Fibroblast of skin of left quadriceps (primary cell): ENCODE measurements around the gene LANCL3.
"Not testable (repeated sequence)": the region's sequence is repeated elsewhere in the genome, so short reads cannot be mapped to it uniquely, and the experiment has no call there.

Source experiments
- DNase-seq, 2 experiments: peaks; one replicate each; pipeline ENCODE4 v3.0.0-alpha.2; 2013; ENCODE audit warnings: low read depth in 2 of 2

LANCL3 gene

GRCh38 chrX:37613933-37614332 lies 42.5 kb downstream of the LANCL3 start:
- DNase-seq: no peak

DNA sequence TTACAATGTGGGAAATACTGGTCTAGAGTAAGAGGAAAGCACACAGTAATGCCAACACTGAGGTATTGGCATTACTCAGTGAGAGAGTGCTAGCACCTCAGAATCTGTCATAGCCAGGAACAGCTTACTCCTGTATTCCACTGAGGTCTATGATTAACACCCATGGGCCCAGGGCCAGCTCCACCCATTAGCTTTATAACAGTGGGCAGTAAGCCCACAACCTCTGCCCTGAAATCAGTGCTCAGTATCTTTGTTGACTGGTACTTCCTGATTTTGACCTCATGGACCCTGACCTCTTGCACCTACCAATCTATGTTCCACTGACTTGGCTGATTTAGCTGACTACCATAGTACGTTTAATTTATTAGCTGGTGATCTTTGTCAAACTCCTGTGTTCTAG lies 56.1 kb downstream of the LANCL3 start:
- no peak for DNase-seq

DNA sequence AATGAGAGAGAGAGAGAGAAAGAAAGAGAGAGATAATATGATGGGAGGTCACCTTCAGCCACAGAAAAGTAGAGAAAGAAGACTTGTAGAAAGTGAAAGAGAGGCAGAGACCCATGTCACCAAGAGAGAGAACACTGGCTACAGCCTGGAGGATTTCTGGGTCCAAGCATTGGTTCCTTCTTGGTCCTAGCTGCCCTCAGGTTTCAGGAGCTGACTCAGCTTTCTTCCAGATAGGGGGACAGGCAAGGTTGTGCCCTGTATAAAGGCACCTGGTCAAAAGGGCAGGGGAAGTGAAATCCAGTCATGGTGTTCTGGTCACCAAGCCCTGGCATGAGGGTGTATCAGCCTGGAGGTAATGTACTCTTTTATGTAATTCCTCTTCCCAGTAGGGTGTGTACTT lies 66.6 kb downstream of the LANCL3 start:
- DNase-seq: no peak

DNA sequence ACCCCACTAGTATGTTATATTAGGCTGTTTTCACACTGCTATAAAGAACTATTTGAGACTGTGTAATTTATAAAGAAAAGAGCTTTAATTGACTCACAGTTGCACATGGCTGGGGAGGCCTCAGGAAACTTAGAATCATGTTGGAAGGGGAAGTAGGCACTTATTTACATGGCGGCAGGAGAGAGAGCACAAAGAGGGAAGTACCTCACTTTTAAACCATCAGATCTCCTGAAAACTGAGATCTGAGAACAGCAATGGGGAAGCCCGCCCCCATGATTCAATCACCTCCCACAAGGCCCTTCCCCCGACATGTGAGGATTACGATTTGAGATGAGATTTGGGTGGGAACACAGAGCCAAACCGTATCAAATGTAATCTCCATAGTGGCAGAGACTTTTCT lies 68.7 kb downstream of the LANCL3 start:
- no peak for DNase-seq

DNA sequence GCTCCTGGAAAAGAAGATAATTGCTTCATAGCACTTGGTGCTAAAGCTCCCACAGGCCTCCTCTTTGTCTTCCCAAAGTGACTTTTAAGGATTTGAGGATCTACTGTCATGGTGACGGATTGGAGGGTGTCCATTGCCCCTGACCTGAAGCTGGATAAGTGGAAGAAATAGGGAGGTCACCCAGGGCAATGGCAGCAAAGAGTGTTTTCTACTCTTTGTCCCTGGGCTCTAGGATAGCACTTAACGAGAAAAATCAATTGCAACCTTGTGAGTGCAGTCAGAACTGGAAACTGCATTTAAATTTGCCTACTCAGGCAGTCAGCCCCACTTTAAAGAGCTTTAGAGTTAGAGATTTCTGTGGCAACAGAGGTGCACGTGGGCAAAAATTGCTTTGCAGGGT lies 70.4 kb downstream of the LANCL3 start:
- DNase-seq: no peak

GRCh38 chrX:37644381-37645305 lies 73.2 kb downstream of the LANCL3 start:
- DNase-seq: no peak

DNA sequence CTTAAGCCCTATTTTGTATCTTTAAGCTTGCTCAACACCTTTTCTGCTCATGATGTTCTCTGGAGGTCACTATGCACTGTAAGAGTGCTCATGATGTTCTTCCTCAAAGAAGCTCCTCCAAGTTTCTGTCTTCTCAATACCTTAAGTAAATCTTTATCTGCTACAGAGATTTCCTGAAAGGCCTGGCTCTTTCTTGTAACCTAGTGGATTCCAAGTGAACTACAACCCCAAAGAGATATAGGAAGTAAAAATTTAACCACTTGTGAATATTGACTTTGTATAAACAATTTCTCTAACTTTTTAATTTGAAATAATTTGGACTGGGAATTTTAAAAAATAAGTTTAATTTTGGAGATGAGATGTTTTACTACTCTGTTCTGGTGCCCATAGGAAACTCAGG lies 74.8 kb downstream of the LANCL3 start:
- no peak for DNase-seq

GRCh38 chrX:37650879-37651278 lies 79.4 kb downstream of the LANCL3 start:
- DNase-seq: not testable (repeated sequence)

GRCh38 chrX:37651921-37652452 lies 80.5 kb downstream of the LANCL3 start:
- DNase-seq: no peak

DNA sequence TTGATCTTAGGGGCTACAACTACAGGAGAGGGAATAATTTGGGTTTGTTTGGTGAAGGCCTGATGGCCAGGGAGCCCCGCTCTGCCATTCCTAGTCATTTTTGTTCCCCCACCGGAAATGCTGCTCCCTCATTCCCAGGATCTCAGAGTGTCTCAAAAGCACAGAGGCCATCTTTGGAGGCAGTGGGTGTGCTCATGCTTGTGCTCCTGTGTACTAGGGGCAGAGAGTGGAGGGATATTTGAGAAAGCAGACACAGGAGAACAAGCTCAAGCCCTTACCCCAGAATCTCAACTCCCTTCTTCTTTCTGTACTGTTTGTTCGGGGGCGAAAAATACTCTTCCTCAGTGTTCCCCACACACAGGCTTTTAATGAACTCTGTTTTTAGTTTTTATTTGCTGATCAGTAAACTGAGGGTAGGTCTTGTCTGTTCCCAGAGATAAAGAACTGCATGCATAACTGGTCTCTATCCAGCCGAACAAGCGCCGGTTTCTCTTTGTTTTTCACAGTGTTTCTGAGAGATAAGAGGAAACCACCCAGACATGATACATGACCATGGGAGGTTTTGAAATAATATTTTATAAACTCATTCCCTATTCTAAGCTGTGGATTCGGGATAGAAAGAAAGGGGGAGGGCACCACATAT lies 81.2 kb downstream of the LANCL3 start:
- no peak for DNase-seq

- DNase-seq: no peak
Measured at GRCh38 chrX:37653397-37654085, 82.1 kb downstream of the LANCL3 start.

- DNase-seq: no peak
Measured at GRCh38 chrX:37658343-37659030, 87.0 kb downstream of the LANCL3 start.

GRCh38 chrX:37659047-37659446 lies 87.6 kb downstream of the LANCL3 start:
- no peak for DNase-seq

- no peak for DNase-seq
Measured at GRCh38 chrX:37662181-37662580, 90.7 kb downstream of the LANCL3 start.

DNA sequence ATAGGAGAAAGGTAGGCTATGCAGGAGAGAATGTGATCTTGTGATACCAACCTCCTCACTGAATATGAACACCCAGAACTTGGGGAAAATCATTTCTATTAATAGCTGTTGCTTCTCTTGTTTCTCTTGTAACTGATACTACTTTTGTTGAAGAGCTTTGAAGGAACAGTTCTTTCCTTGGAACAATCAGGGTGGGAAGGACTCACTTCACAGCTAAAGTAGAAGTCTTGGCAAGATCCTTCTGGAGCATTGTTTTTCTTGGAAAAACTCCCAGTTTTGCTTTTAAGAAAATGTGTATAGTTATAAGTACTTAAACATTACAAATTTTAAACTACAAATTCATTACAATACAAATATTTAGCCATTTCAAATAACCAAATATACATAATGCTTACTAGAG lies 95.1 kb downstream of the LANCL3 start:
- DNase-seq: no peak

- no peak for DNase-seq
Measured at GRCh38 chrX:37667141-37667540, 95.7 kb downstream of the LANCL3 start.

- no peak for DNase-seq
Measured at GRCh38 chrX:37672563-37672962, 101.1 kb downstream of the LANCL3 start.

GRCh38 chrX:37676811-37677210 lies 105.3 kb downstream of the LANCL3 start:
- no peak for DNase-seq

- no peak for DNase-seq
Measured at GRCh38 chrX:37677243-37677642, 105.8 kb downstream of the LANCL3 start.

- no peak for DNase-seq
Measured at GRCh38 chrX:37677765-37678164, 106.3 kb downstream of the LANCL3 start.

GRCh38 chrX:37678574-37678973 lies 107.1 kb downstream of the LANCL3 start:
- DNase-seq: no peak

GRCh38 chrX:37679230-37679629 lies 107.8 kb downstream of the LANCL3 start:
- DNase-seq: no peak
